ENCODE data around the gene RSRC1. TPM values are rescaled to one million over a fixed set of nuclear protein-coding genes. Genes with fewer than 3 reads are reported as not detected.

Gene RSRC1
- total RNA-seq, 1 donor from 2014 or later, result 45.6 TPM

- H3K4me3 ChIP-seq (ENCODE audit: low read depth, low read length), result no peak overlapping the region
- peak; percentile 57 for DNase-seq (ENCODE audit: low read depth)
- no peak for TF ChIP-seq CTCF (conservative IDR thresholded peaks at IDR 0.05; ENCODE audit: low read depth, low read length)
Observed at GRCh38 chr3:158160958-158161357, 51.1 kb downstream of the RSRC1 start.

- DNase-seq (ENCODE audit: low read depth), result no peak
- no peak for TF ChIP-seq CTCF (conservative IDR thresholded peaks at IDR 0.05; ENCODE audit: low read depth, low read length)
- no peak overlapping the region for H3K4me3 ChIP-seq (ENCODE audit: low read depth, low read length)
Observed at GRCh38 chr3:158165141-158165655, 55.3 kb downstream of the RSRC1 start.

GRCh38 chr3:158165730-158166129 is 55.8 kb downstream of the RSRC1 start:
- no peak for TF ChIP-seq CTCF (conservative IDR thresholded peaks at IDR 0.05; ENCODE audit: low read depth, low read length)
- H3K4me3 ChIP-seq (ENCODE audit: low read depth, low read length), result no peak overlapping the region
- no peak for DNase-seq (ENCODE audit: low read depth)

- TF ChIP-seq CTCF (conservative IDR thresholded peaks at IDR 0.05; ENCODE audit: low read depth, low read length), result no peak
- no peak for DNase-seq (ENCODE audit: low read depth)
- H3K4me3 ChIP-seq (ENCODE audit: low read depth, low read length), result no peak overlapping the region
Observed at GRCh38 chr3:158166223-158166622, 56.3 kb downstream of the RSRC1 start.

GRCh38 chr3:158167737-158168557 is 58.1 kb downstream of the RSRC1 start:
- no peak for TF ChIP-seq CTCF (conservative IDR thresholded peaks at IDR 0.05; ENCODE audit: low read depth, low read length)
- peak; percentile 91 for DNase-seq (ENCODE audit: low read depth)
- no peak overlapping the region for H3K4me3 ChIP-seq (ENCODE audit: low read depth, low read length)

- TF ChIP-seq CTCF (conservative IDR thresholded peaks at IDR 0.05; ENCODE audit: low read depth, low read length), result no peak
- DNase-seq (ENCODE audit: low read depth), result no peak
- H3K4me3 ChIP-seq (ENCODE audit: low read depth, low read length), result no peak overlapping the region
Observed at GRCh38 chr3:158169091-158169491, 59.2 kb downstream of the RSRC1 start.

GRCh38 chr3:158181096-158181495 is 71.2 kb downstream of the RSRC1 start:
- no peak for DNase-seq (ENCODE audit: low read depth)
- no peak overlapping the region for H3K4me3 ChIP-seq (ENCODE audit: low read depth, low read length)
- TF ChIP-seq CTCF (conservative IDR thresholded peaks at IDR 0.05; ENCODE audit: low read depth, low read length), result no peak
